ENCODE data around the gene NOL9. TPM values are rescaled to one million over a fixed set of nuclear protein-coding genes. Genes with fewer than 3 reads are reported as not detected.

The NOL9 gene
- total and polyA plus RNA-seq, 2 donors (not counting 3 experiments of a cell fraction or from before 2014, with no cell fraction given): 14.1 to 42.9 TPM

Small RNA genes within 50 kb of the gene (small RNA-seq; reads per million reads assigned to genes)
- gene RNU6-731P (ENCODE audit: insufficient read depth, insufficient read length, low read depth, low replicate concordance): not detected

Other genes starting within 250 kb of the NOL9 start
- gene ACOT7, start 160.7 kb downstream of the NOL9 start, total RNA-seq: 69.4 and 76.5 TPM in 2 replicates
- gene ACOT7, start 160.7 kb downstream of the NOL9 start, polyA plus RNA-seq: 104 and 105 TPM in 2 replicates
- 9.4 and 13.3 TPM in 2 replicates for gene HES2, start 134.6 kb downstream of the NOL9 start, total RNA-seq
- 3.6 and 3.7 TPM in 2 replicates for gene HES2, start 134.6 kb downstream of the NOL9 start, polyA plus RNA-seq
- gene ESPN, start 129.7 kb downstream of the NOL9 start, total RNA-seq: 0.71 and 2.2 TPM in 2 replicates
- 0.46 and 0.54 TPM in 2 replicates for gene ESPN, start 129.7 kb downstream of the NOL9 start, polyA plus RNA-seq
- gene TNFRSF25, start 88.3 kb downstream of the NOL9 start, total RNA-seq: 33.9 and 48.7 TPM in 2 replicates
- gene TNFRSF25, start 88.3 kb downstream of the NOL9 start, polyA plus RNA-seq: 38.8 and 52.9 TPM in 2 replicates
- 56.9 and 68.3 TPM in 2 replicates for gene PLEKHG5, start 62.8 kb downstream of the NOL9 start, total RNA-seq
- gene PLEKHG5, start 62.8 kb downstream of the NOL9 start, polyA plus RNA-seq: 30.6 and 40.8 TPM in 2 replicates
- not detected in 2 replicates for gene TAS1R1, start 794 bp upstream of the NOL9 start, total RNA-seq
- not detected in 2 replicates for gene TAS1R1, start 794 bp upstream of the NOL9 start, polyA plus RNA-seq
- gene ZBTB48, start 25.5 kb upstream of the NOL9 start, total RNA-seq: 25.1 and 29.2 TPM in 2 replicates
- gene ZBTB48, start 25.5 kb upstream of the NOL9 start, polyA plus RNA-seq: 20.9 and 29.0 TPM in 2 replicates
- 19.2 and 22.4 TPM in 2 replicates for gene KLHL21, start 48.4 kb upstream of the NOL9 start, total RNA-seq
- 18.0 and 24.9 TPM in 2 replicates for gene KLHL21, start 48.4 kb upstream of the NOL9 start, polyA plus RNA-seq
- gene PHF13, start 59.2 kb upstream of the NOL9 start, total RNA-seq: 17.8 and 18.6 TPM in 2 replicates
- gene PHF13, start 59.2 kb upstream of the NOL9 start, polyA plus RNA-seq: 5.6 and 5.7 TPM in 2 replicates
- 15.2 and 16.7 TPM in 2 replicates for gene THAP3, start 70.4 kb upstream of the NOL9 start, total RNA-seq
- gene THAP3, start 70.4 kb upstream of the NOL9 start, polyA plus RNA-seq: 11.3 and 13.5 TPM in 2 replicates
- 64.3 and 65.9 TPM in 2 replicates for gene DNAJC11, start 147.3 kb upstream of the NOL9 start, total RNA-seq
- 30.2 and 31.1 TPM in 2 replicates for gene DNAJC11, start 147.3 kb upstream of the NOL9 start, polyA plus RNA-seq
- 88.1 and 92.7 TPM in 2 replicates for gene CAMTA1, start 230.9 kb upstream of the NOL9 start, total RNA-seq
- 36.4 and 50.8 TPM in 2 replicates for gene CAMTA1, start 230.9 kb upstream of the NOL9 start, polyA plus RNA-seq

Measured in endothelial cell of umbilical vein (primary cell).